Measurements from ENCODE around the gene RSPH1.

- TF ChIP-seq EZH2phosphoT487 (IDR thresholded peaks at IDR 0.05; ENCODE audit: borderline replicate concordance, low read length), result no peak
- no peak for TF ChIP-seq CTCF (conservative IDR thresholded peaks at IDR 0.05; ENCODE audit: low read depth, low read length)
These were observed 10.0 kb downstream of the RSPH1 start for GRCh38 chr21:42486072-42486471.
